Measurements from ENCODE around the gene DDX11. TPM values are rescaled to one million over a fixed set of nuclear protein-coding genes. Genes with fewer than 3 reads are reported as not detected.
"Not testable (repeated sequence)": the region's sequence is repeated elsewhere in the genome, so short reads cannot be mapped to it uniquely, and the experiment has no call there.

The DDX11 gene
- total RNA-seq, 4 donors from 2014 or later = 0.77 to 67.7 (median 15.5) TPM

- Histone ChIP-seq H3K9me3 (no peaks in the 10 kb centered on the region), H3K36me3 (no peaks in the 10 kb centered on the region), H3K27me3 (no peaks in the 10 kb centered on the region), H3K4me1 (no peaks in the 10 kb centered on the region), H3K27ac (no peak overlapping the region), H3K4me3 (no peak overlapping the region)
- no peak for DNase-seq
- TF ChIP-seq CTCF (IDR thresholded peaks at IDR 0.05) = no peak
- TF ChIP-seq POLR2A (IDR thresholded peaks at IDR 0.05) = no peak
- intact Hi-C loops (cut with DNase I; ENCODE audit: low total_unique reads) = no loop called here
These were observed 37.5 kb upstream of the DDX11 start for GRCh38 chr12:31035967-31036665.

GRCh38 chr12:31037028-31037427 is 36.6 kb upstream of the DDX11 start:
- no peak for TF ChIP-seq CTCF (IDR thresholded peaks at IDR 0.05)
- no peak for TF ChIP-seq POLR2A (IDR thresholded peaks at IDR 0.05)
- no peak for DNase-seq
- H3K9me3 ChIP-seq = no peaks in the 10 kb centered on the region
- no peak overlapping the region for H3K27ac ChIP-seq
- no peak overlapping the region for H3K4me3 ChIP-seq
- H3K4me1 ChIP-seq = no peaks in the 10 kb centered on the region
- H3K27me3 ChIP-seq = no peaks in the 10 kb centered on the region
- intact Hi-C loops (cut with DNase I; ENCODE audit: low total_unique reads) = no loop called here
- no peaks in the 10 kb centered on the region for H3K36me3 ChIP-seq

GRCh38 chr12:31037931-31038330 is 35.7 kb upstream of the DDX11 start:
- Histone ChIP-seq H3K4me1 (no peaks in the 10 kb centered on the region), H3K9me3 (no peaks in the 10 kb centered on the region), H3K36me3 (no peaks in the 10 kb centered on the region), H3K27me3 (no peaks in the 10 kb centered on the region), H3K4me3 (no peak overlapping the region), H3K27ac (no peak overlapping the region)
- intact Hi-C loops (cut with DNase I; ENCODE audit: low total_unique reads) = no loop called here
- DNase-seq = no peak
- TF ChIP-seq CTCF (IDR thresholded peaks at IDR 0.05) (no peak), POLR2A (IDR thresholded peaks at IDR 0.05) (no peak)

- Histone ChIP-seq H3K27me3 (no peaks in the 10 kb centered on the region), H3K4me1 (no peaks in the 10 kb centered on the region), H3K4me3 (no peak overlapping the region), H3K9me3 (no peaks in the 10 kb centered on the region), H3K36me3 (no peaks in the 10 kb centered on the region), H3K27ac (no peak overlapping the region)
- no peak for DNase-seq
- TF ChIP-seq POLR2A (IDR thresholded peaks at IDR 0.05) = no peak
- no peak for TF ChIP-seq CTCF (IDR thresholded peaks at IDR 0.05)
- intact Hi-C loops (cut with DNase I; ENCODE audit: low total_unique reads) = no loop called here
These were observed 32.6 kb upstream of the DDX11 start for GRCh38 chr12:31041033-31041564.

- H3K27me3 ChIP-seq; intact Hi-C loops (cut with DNase I; ENCODE audit: low total_unique reads); H3K27ac ChIP-seq; H3K4me1 ChIP-seq; H3K9me3 ChIP-seq; H3K36me3 ChIP-seq; DNase-seq; H3K4me3 ChIP-seq: not testable (repeated sequence)
These were observed 23.5 kb upstream of the DDX11 start for GRCh38 chr12:31050143-31050542.

GRCh38 chr12:31050548-31050947 is 23.1 kb upstream of the DDX11 start:
- H3K4me1 ChIP-seq; H3K27ac ChIP-seq; DNase-seq; H3K4me3 ChIP-seq; H3K36me3 ChIP-seq; H3K27me3 ChIP-seq; H3K9me3 ChIP-seq; intact Hi-C loops (cut with DNase I; ENCODE audit: low total_unique reads): not testable (repeated sequence)

- H3K4me3 ChIP-seq; H3K36me3 ChIP-seq; H3K9me3 ChIP-seq; H3K4me1 ChIP-seq; intact Hi-C loops (cut with DNase I; ENCODE audit: low total_unique reads); H3K27ac ChIP-seq; H3K27me3 ChIP-seq; DNase-seq: not testable (repeated sequence)
These were observed 22.0 kb upstream of the DDX11 start for GRCh38 chr12:31051692-31052091.

GRCh38 chr12:31052121-31052520 is 21.5 kb upstream of the DDX11 start:
- H3K27me3 ChIP-seq; intact Hi-C loops (cut with DNase I; ENCODE audit: low total_unique reads); H3K36me3 ChIP-seq; H3K9me3 ChIP-seq; H3K4me1 ChIP-seq; H3K4me3 ChIP-seq; DNase-seq; H3K27ac ChIP-seq: not testable (repeated sequence)

- H3K9me3 ChIP-seq; H3K27me3 ChIP-seq; DNase-seq; H3K4me1 ChIP-seq; H3K36me3 ChIP-seq; H3K4me3 ChIP-seq; H3K27ac ChIP-seq; intact Hi-C loops (cut with DNase I; ENCODE audit: low total_unique reads): not testable (repeated sequence)
These were observed 20.8 kb upstream of the DDX11 start for GRCh38 chr12:31052666-31053439.
